ENCODE data around the gene PCGF3.
A peak's percentile ranks its signal among the peaks of the same experiment; 100 is the strongest.
"Not testable (repeated sequence)": the region's sequence is repeated elsewhere in the genome, so short reads cannot be mapped to it uniquely, and the experiment has no call there.

Gene PCGF3

GRCh38 chr4:806979-807378 is 101.3 kb downstream of the PCGF3 start:
- not testable (repeated sequence) for H3K4me3 Mint-ChIP-seq; H3K27ac Mint-ChIP-seq; ATAC-seq (ENCODE audit: low read depth); H3K9me3 Mint-ChIP-seq; DNase-seq (ENCODE audit: low spot score in 2 of 2); H3K4me1 Mint-ChIP-seq; H3K36me3 Mint-ChIP-seq
- peaks cover 17% of the 10 kb centered on the region for H3K27me3 Mint-ChIP-seq

- peaks cover 4% of the 10 kb centered on the region for H3K36me3 Mint-ChIP-seq
- peaks cover 20% of the 10 kb centered on the region for H3K27me3 Mint-ChIP-seq
- no peak overlapping the region for H3K4me3 Mint-ChIP-seq
- H3K4me1 Mint-ChIP-seq = no peaks in the 10 kb centered on the region
- no peak overlapping the region for H3K27ac Mint-ChIP-seq
- DNase-seq (ENCODE audit: low spot score in 2 of 2) (no peak), ATAC-seq (ENCODE audit: low read depth) (no peak)
- H3K9me3 Mint-ChIP-seq = peaks cover 5% of the 10 kb centered on the region
Measured at GRCh38 chr4:807792-808191, 102.2 kb downstream of the PCGF3 start.

GRCh38 chr4:808860-809570 is 103.4 kb downstream of the PCGF3 start:
- Mint-ChIP-seq H3K27ac (no peak overlapping the region), H3K4me3 (no peak overlapping the region), H3K27me3 (peaks cover 19% of the 10 kb centered on the region), H3K9me3 (peaks cover 5% of the 10 kb centered on the region), H3K4me1 (no peaks in the 10 kb centered on the region), H3K36me3 (peaks cover 4% of the 10 kb centered on the region)
- DNase-seq (ENCODE audit: low spot score in 2 of 2) = no peak
- no peak for ATAC-seq (ENCODE audit: low read depth)

GRCh38 chr4:813900-814299 is 108.3 kb downstream of the PCGF3 start:
- H3K4me3 Mint-ChIP-seq = no peak overlapping the region
- peaks cover 21% of the 10 kb centered on the region for H3K27me3 Mint-ChIP-seq
- H3K4me1 Mint-ChIP-seq = no peaks in the 10 kb centered on the region
- ATAC-seq (ENCODE audit: low read depth) = peak; percentile 31
- DNase-seq (ENCODE audit: low spot score in 2 of 2) = no peak
- peaks cover 2% of the 10 kb centered on the region for H3K36me3 Mint-ChIP-seq
- no peak overlapping the region for H3K27ac Mint-ChIP-seq
- no peaks in the 10 kb centered on the region for H3K9me3 Mint-ChIP-seq

- no peak for ATAC-seq (ENCODE audit: low read depth)
- H3K9me3 Mint-ChIP-seq = no peaks in the 10 kb centered on the region
- peaks cover 21% of the 10 kb centered on the region for H3K27me3 Mint-ChIP-seq
- no peak for DNase-seq (ENCODE audit: low spot score in 2 of 2)
- H3K27ac Mint-ChIP-seq = no peak overlapping the region
- H3K36me3 Mint-ChIP-seq = peaks cover 2% of the 10 kb centered on the region
- H3K4me1 Mint-ChIP-seq = no peaks in the 10 kb centered on the region
- H3K4me3 Mint-ChIP-seq = no peak overlapping the region
Measured at GRCh38 chr4:814312-814850, 108.7 kb downstream of the PCGF3 start.

- H3K4me1 Mint-ChIP-seq = no peaks in the 10 kb centered on the region
- H3K27ac Mint-ChIP-seq = no peak overlapping the region
- peaks cover 2% of the 10 kb centered on the region for H3K36me3 Mint-ChIP-seq
- H3K9me3 Mint-ChIP-seq = no peaks in the 10 kb centered on the region
- H3K4me3 Mint-ChIP-seq = no peak overlapping the region
- peaks cover 21% of the 10 kb centered on the region for H3K27me3 Mint-ChIP-seq
- no peak for ATAC-seq (ENCODE audit: low read depth)
- no peak for DNase-seq (ENCODE audit: low spot score in 2 of 2)
Measured at GRCh38 chr4:815464-816146, 110.0 kb downstream of the PCGF3 start.

GRCh38 chr4:818106-818921 is 112.7 kb downstream of the PCGF3 start:
- DNase-seq (ENCODE audit: low spot score in 2 of 2) (no peak), ATAC-seq (ENCODE audit: low read depth) (no peak)
- Mint-ChIP-seq H3K27me3 (peaks cover 27% of the 10 kb centered on the region), H3K4me3 (no peak overlapping the region), H3K4me1 (peaks cover 6% of the 10 kb centered on the region), H3K27ac (no peak overlapping the region), H3K9me3 (peaks cover 3% of the 10 kb centered on the region), H3K36me3 (peaks cover 6% of the 10 kb centered on the region)

GRCh38 chr4:819401-820229 is 114.0 kb downstream of the PCGF3 start:
- DNase-seq (ENCODE audit: low spot score in 2 of 2) (no peak), ATAC-seq (ENCODE audit: low read depth) (no peak)
- Mint-ChIP-seq H3K36me3 (peaks cover 6% of the 10 kb centered on the region), H3K27ac (no peak overlapping the region), H3K27me3 (peaks cover 26% of the 10 kb centered on the region), H3K4me1 (peaks cover 6% of the 10 kb centered on the region), H3K9me3 (peaks cover 3% of the 10 kb centered on the region), H3K4me3 (no peak overlapping the region)
